Gastroesophageal sphincter (tissue), 4 donors: Measurements from ENCODE around the gene GRIK1. TPM values are rescaled to one million over a fixed set of nuclear protein-coding genes. Genes with fewer than 3 reads are reported as not detected.

Experiments used
- ATAC-seq: fragments of 150-250 bp; one replicate; pipeline ENCODE4 v1.9.1; 2016; ENCODE audit warnings: mild to moderate bottlenecking, moderate library complexity
- H3K27ac ChIP-seq, 4 donors: fragments of 200-600 bp; sonication (generic) in 3 of 4; 1 replicate in 3 of 4; 2 replicates in 1 of 4; pipeline ENCODE4 v1.5.1; 2016 to 2019
- H3K27me3 ChIP-seq: fragments of 200-600 bp; sonication (generic); one replicate; pipeline ENCODE4 v1.5.1; 2019
- H3K36me3 ChIP-seq, 2 donors: fragments of 200-600 bp; sonication (generic); one replicate each; pipeline ENCODE4 v1.5.1; 2019; ENCODE audit warnings: control low read depth in 1 of 2
- H3K4me1 ChIP-seq, 3 donors: fragments of 200-600 bp; sonication (generic); 1 replicate in 2 of 3; 2 replicates in 1 of 3; pipeline ENCODE4 v1.5.1; 2016 to 2019; ENCODE audit warnings: control low read depth in 2 of 3
- H3K4me3 ChIP-seq, 2 donors: fragments of 200-600 bp; sonication (generic); one replicate each; pipeline ENCODE4 v1.5.1; 2019; ENCODE audit warnings: mild to moderate bottlenecking in 1 of 2, moderate library complexity in 1 of 2
- H3K9me3 ChIP-seq, 3 donors: fragments of 200-600 bp; sonication (generic); one replicate each; pipeline ENCODE4 v1.5.1; 2017 to 2019; ENCODE audit warnings: control low read depth in 2 of 3
- CTCF ChIP-seq, 4 experiments: fragments of 200-600 bp in 2 of 4; fragments of 450-650 bp in 2 of 4; sonication (generic) in 1 of 4; IDR thresholded peaks; one replicate each; pipeline ENCODE4 v1.5.1; 2017 to 2019; ENCODE audit warnings: antibody characterized with exemption in 4 of 4, mild to moderate bottlenecking in 2 of 4, moderate library complexity in 2 of 4
- EP300 ChIP-seq: sonication (generic); formaldehyde crosslinking; IDR thresholded peaks from one replicate; pipeline ENCODE4 v1.6.1; 2017; ENCODE audit warnings: antibody characterized with exemption, mild to moderate bottlenecking
- POLR2A ChIP-seq, 2 donors: fragments of 450-650 bp; IDR thresholded peaks; one replicate each; pipeline ENCODE4 v1.6.1; 2017; ENCODE audit warnings: antibody characterized with exemption in 2 of 2, mild to moderate bottlenecking in 2 of 2, moderate library complexity in 1 of 2
- POLR2AphosphoS5 ChIP-seq: sonication (generic); formaldehyde crosslinking; IDR thresholded peaks from one replicate; pipeline ENCODE4 v1.6.1; 2017; ENCODE audit warnings: antibody characterized with exemption
- WGBS, 2 donors: methylation state at CpG; one replicate each; pipeline ENCODE4 v1.1.5; 2018; ENCODE audit warnings: low coverage in 1 of 2; 5-methylcytosine and 5-hydroxymethylcytosine counted together
- total RNA-seq, 4 donors: library from RNA; depleted of rRNA; stranded (reverse); fragments of >200 nt; gene quantifications; one replicate each; pipeline ENCODE4 v1.1.0, GENCODE V29; 2016

Gene GRIK1
- total RNA-seq, 4 donors from 2014 or later, result 0.32 to 0.67 TPM; not detected in 2

- no peaks in the 10 kb centered on the region for H3K4me1 ChIP-seq
- 43 to 57% methylated on average over 6 of the region's 6 CpGs for WGBS, 2 donors
- H3K27me3 ChIP-seq, result no peaks in the 10 kb centered on the region
- no peaks in the 10 kb centered on the region for H3K9me3 ChIP-seq
- H3K36me3 ChIP-seq, result no peaks in the 10 kb centered on the region
- H3K27ac ChIP-seq, result no peak overlapping the region
- no peak for TF ChIP-seq POLR2AphosphoS5
- TF ChIP-seq POLR2A (IDR thresholded peaks at IDR 0.05), result no peak
- TF ChIP-seq CTCF (IDR thresholded peaks at IDR 0.05), result no peak
- TF ChIP-seq EP300, result no peak
- ATAC-seq, result no peak
- H3K4me3 ChIP-seq, result no peak overlapping the region
Measured at GRCh38 chr21:29673096-29673610, 266.6 kb downstream of the GRIK1 start.

GRCh38 chr21:29671728-29672127 is 268.1 kb downstream of the GRIK1 start:
- H3K9me3 ChIP-seq, result no peaks in the 10 kb centered on the region
- H3K4me1 ChIP-seq, result no peaks in the 10 kb centered on the region
- H3K27me3 ChIP-seq, result no peaks in the 10 kb centered on the region
- TF ChIP-seq CTCF (IDR thresholded peaks at IDR 0.05), result no peak
- TF ChIP-seq POLR2A (IDR thresholded peaks at IDR 0.05), result no peak
- no peak for TF ChIP-seq POLR2AphosphoS5
- no peak for TF ChIP-seq EP300
- WGBS, 2 donors, result 54 to 77% methylated on average over 3 to 4 of the region's 4 CpGs
- H3K4me3 ChIP-seq, result no peak overlapping the region
- no peak overlapping the region for H3K27ac ChIP-seq
- H3K36me3 ChIP-seq, result no peaks in the 10 kb centered on the region
- no peak for ATAC-seq

- 83 to 100% methylated on average over 2 of the region's 2 CpGs for WGBS, 2 donors
- H3K27ac ChIP-seq, result no peak overlapping the region
- H3K27me3 ChIP-seq, result no peaks in the 10 kb centered on the region
- no peaks in the 10 kb centered on the region for H3K9me3 ChIP-seq
- H3K4me1 ChIP-seq, result no peaks in the 10 kb centered on the region
- no peak for ATAC-seq
- TF ChIP-seq CTCF (IDR thresholded peaks at IDR 0.05) (no peak), POLR2AphosphoS5 (no peak), POLR2A (IDR thresholded peaks at IDR 0.05) (no peak), EP300 (no peak)
- no peaks in the 10 kb centered on the region for H3K36me3 ChIP-seq
- no peak overlapping the region for H3K4me3 ChIP-seq
Measured at GRCh38 chr21:29670228-29670627, 269.6 kb downstream of the GRIK1 start.

GRCh38 chr21:29669416-29669815 is 270.4 kb downstream of the GRIK1 start:
- H3K27me3 ChIP-seq, result no peaks in the 10 kb centered on the region
- H3K36me3 ChIP-seq, result no peaks in the 10 kb centered on the region
- no peak overlapping the region for H3K27ac ChIP-seq
- TF ChIP-seq CTCF (IDR thresholded peaks at IDR 0.05) (no peak), EP300 (no peak), POLR2AphosphoS5 (no peak)
- no peak overlapping the region for H3K4me3 ChIP-seq
- ATAC-seq, result no peak
- 85% methylated on average over 2 of the region's 2 CpGs; no CpG with 5 or more reads in 1 of the 2 donors for WGBS, 2 donors
- H3K9me3 ChIP-seq, result no peaks in the 10 kb centered on the region
- no peaks in the 10 kb centered on the region for H3K4me1 ChIP-seq

- WGBS, 2 donors, result 69 to 93% methylated on average over 2 to 3 of the region's 3 CpGs
- Histone ChIP-seq H3K4me1 (no peaks in the 10 kb centered on the region), H3K27ac (no peak overlapping the region), H3K4me3 (no peak overlapping the region), H3K27me3 (no peaks in the 10 kb centered on the region), H3K36me3 (no peaks in the 10 kb centered on the region), H3K9me3 (no peaks in the 10 kb centered on the region)
- TF ChIP-seq POLR2A (IDR thresholded peaks at IDR 0.05), result no peak
- TF ChIP-seq POLR2AphosphoS5, result no peak
- no peak for TF ChIP-seq EP300
- TF ChIP-seq CTCF (IDR thresholded peaks at IDR 0.05), result no peak
- no peak for ATAC-seq
Measured at GRCh38 chr21:29667651-29668050, 272.1 kb downstream of the GRIK1 start.
